Measurements from ENCODE around the gene FDX1.
"Not testable (repeated sequence)": the region's sequence is repeated elsewhere in the genome, so short reads cannot be mapped to it uniquely, and the experiment has no call there.

FDX1 gene, protein sequence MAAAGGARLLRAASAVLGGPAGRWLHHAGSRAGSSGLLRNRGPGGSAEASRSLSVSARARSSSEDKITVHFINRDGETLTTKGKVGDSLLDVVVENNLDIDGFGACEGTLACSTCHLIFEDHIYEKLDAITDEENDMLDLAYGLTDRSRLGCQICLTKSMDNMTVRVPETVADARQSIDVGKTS

DNA sequence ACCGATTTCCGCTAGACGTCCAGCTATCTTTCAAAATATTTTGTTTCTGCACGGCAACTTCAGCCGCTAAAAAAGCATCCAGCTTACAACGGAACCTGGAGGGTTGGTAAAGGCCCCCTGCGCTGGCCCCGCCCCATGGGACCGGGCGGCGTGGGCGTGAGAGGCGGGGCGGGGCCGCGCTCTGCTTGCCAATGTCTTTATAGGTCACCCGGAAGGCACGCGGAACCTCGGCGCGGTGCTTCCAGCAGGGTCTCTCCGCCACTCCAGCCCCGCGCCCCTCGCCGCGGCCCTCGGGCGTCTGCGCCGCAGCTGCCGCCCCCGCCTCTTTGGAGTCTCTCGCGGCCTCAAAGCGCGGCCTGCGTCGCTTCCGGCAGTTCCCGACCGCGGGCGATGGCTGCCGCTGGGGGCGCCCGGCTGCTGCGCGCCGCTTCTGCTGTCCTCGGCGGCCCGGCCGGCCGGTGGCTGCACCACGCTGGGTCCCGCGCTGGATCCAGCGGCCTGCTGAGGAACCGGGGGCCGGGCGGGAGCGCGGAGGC lies at the start of gene FDX1:
TSS of gene FDX1 (plus strand) at position 218 of the 536 bp plus-strand sequence. CDS start at position 391, 173 bp downstream.
- DNase-seq (ENCODE audit: insufficient read length, low spot score), result peak; percentile 41
- FAIRE-seq, result no peak
- TF ChIP-seq, protein P1, sequence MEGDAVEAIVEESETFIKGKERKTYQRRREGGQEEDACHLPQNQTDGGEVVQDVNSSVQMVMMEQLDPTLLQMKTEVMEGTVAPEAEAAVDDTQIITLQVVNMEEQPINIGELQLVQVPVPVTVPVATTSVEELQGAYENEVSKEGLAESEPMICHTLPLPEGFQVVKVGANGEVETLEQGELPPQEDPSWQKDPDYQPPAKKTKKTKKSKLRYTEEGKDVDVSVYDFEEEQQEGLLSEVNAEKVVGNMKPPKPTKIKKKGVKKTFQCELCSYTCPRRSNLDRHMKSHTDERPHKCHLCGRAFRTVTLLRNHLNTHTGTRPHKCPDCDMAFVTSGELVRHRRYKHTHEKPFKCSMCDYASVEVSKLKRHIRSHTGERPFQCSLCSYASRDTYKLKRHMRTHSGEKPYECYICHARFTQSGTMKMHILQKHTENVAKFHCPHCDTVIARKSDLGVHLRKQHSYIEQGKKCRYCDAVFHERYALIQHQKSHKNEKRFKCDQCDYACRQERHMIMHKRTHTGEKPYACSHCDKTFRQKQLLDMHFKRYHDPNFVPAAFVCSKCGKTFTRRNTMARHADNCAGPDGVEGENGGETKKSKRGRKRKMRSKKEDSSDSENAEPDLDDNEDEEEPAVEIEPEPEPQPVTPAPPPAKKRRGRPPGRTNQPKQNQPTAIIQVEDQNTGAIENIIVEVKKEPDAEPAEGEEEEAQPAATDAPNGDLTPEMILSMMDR (IDR thresholded peaks at IDR 0.05; ENCODE audit: insufficient read depth, missing control alignments), result peak; percentile 45

DNA sequence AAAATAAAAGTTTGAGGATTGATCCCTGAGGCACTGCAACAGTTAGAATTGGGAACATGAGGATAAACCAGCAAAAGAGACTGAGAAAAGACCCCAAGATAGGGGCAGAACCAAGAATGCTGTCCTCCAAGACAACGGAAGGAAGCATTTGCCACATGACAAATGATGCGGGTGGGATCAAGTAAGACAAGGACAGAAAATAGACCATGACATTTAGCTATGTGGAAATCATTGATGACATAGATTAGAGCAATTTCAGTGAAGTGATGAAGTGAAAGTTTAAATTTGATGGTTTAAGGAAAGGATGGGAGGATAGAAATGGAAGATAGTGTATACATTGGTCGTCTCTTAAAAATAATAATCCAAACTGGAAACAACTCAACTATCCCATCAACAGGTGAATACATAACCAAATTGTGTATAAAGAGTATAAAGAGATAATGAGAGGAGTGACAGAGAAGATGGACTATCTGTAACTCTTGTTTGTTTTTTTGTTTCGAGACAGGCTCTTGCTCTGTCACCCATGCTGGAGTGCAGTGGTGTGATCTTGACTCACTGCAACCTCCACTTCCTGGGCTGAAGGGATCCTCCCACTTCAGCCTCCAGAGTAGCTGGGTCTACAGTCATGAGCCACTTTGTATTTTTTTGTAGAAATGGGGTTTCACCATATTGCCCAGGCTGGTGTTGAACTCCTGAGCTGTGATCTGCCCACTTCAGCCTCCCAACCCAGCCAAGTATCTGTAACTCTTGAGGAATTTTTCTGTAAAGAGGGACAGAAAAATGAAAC lies 48.7 kb upstream of the FDX1 start:
- TF ChIP-seq, protein P1 (IDR thresholded peaks at IDR 0.05; ENCODE audit: insufficient read depth, missing control alignments), result no peak
- DNase-seq (ENCODE audit: insufficient read length, low spot score) (no peak), FAIRE-seq (no peak)

- DNase-seq (ENCODE audit: insufficient read length, low spot score); FAIRE-seq: not testable (repeated sequence)
Measured at GRCh38 chr11:110388231-110388630, 41.5 kb upstream of the FDX1 start.

- TF ChIP-seq, protein P1 (IDR thresholded peaks at IDR 0.05; ENCODE audit: insufficient read depth, missing control alignments), result no peak
- FAIRE-seq (no peak), DNase-seq (ENCODE audit: insufficient read length, low spot score) (no peak)
Measured at GRCh38 chr11:110389965-110390364, 39.8 kb upstream of the FDX1 start.

DNA sequence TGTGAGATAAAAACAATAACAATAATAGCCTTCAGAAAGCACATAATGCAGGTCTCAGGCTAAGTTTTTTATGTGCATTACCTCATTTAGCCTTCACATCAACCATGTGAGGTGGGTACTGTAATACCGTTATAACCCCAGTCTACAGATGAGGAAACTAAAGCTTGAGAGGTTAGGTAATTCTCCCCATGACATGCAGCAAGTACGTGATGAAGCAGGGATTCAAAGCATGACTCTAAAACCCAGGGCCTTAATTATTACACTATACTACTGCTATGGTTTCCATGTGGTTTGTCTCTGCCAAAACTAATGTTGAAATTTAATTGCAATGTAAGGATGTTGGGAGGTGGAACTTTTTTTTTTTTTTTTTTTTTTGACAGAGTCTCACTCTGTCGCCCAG lies 37.7 kb upstream of the FDX1 start:
- FAIRE-seq (no peak), DNase-seq (ENCODE audit: insufficient read length, low spot score) (no peak)
- TF ChIP-seq, protein P1 (IDR thresholded peaks at IDR 0.05; ENCODE audit: insufficient read depth, missing control alignments), result no peak

- DNase-seq (ENCODE audit: insufficient read length, low spot score); FAIRE-seq: not testable (repeated sequence)
Measured at GRCh38 chr11:110397668-110398286, 32.0 kb upstream of the FDX1 start.

DNA sequence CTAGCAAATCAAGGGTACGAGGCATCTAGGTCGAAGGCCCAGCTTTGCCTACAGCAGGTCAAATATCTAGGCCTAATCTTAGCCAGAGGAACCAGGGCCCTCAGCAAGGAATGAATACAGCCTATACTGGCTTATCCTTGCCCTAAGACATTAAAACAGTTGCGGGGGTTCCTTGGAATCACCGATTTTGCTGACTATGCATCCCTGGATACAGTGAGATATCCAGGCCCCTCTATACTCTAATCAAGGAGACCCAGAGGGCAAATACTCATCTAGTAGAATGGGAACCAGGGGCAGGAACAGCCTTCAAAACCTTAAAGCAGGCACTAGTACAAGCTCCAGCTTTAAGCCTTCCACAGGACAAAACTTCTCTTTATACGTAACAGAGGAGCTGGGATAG lies 26.2 kb upstream of the FDX1 start:
- FAIRE-seq, result not testable (repeated sequence)

DNA sequence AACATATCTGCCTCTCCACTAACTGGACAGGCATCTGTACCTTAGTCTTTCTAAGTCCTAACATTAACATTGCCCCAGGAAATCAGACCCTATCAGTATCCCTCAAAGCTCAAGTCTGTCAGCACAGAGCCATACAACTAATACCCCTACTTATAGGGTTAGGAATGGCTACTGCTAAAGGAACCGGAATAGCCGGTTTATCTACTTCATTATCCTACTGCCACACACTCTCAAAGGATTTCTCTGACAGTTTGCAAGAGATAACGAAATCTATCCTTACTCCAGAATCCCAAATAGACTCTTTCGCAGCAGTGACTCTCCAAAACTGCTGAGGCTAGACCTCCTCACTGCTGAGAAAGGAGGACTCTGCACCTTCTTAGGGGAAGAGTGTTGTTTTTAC lies 24.1 kb upstream of the FDX1 start:
- not testable (repeated sequence) for FAIRE-seq; DNase-seq (ENCODE audit: insufficient read length, low spot score)

More for the DNA sequence above, 26.2 kb upstream of the FDX1 start:
- DNase-seq (ENCODE audit: insufficient read length, low spot score), result not testable (repeated sequence)

- FAIRE-seq (no peak), DNase-seq (ENCODE audit: insufficient read length, low spot score) (no peak)
- TF ChIP-seq, protein P1 (IDR thresholded peaks at IDR 0.05; ENCODE audit: insufficient read depth, missing control alignments), result no peak
Measured at GRCh38 chr11:110407315-110407714, 22.4 kb upstream of the FDX1 start.

All from D721Med (cell line).